Activated naive CD8-positive, alpha-beta T cell (primary cell): ENCODE data around the gene SMC4.
A peak's percentile ranks its signal among the peaks of the same experiment; 100 is the strongest.
"Not testable (repeated sequence)": the region's sequence is repeated elsewhere in the genome, so short reads cannot be mapped to it uniquely, and the experiment has no call there.

Experiments
- H3K27ac Mint-ChIP-seq: one replicate; pipeline ENCODE4 v1.8.0; 2021; ENCODE audit warnings: mixed read lengths
- H3K27me3 Mint-ChIP-seq: one replicate; pipeline ENCODE4 v1.8.0; 2021; ENCODE audit warnings: mixed read lengths
- H3K36me3 Mint-ChIP-seq: one replicate; pipeline ENCODE4 v1.8.0; 2021; ENCODE audit warnings: mixed read lengths
- H3K4me1 Mint-ChIP-seq: one replicate; pipeline ENCODE4 v1.8.0; 2021; ENCODE audit warnings: low read depth, mixed read lengths
- H3K4me3 Mint-ChIP-seq: one replicate; pipeline ENCODE4 v1.8.0; 2021; ENCODE audit warnings: mild to moderate bottlenecking, mixed read lengths
- H3K9me3 Mint-ChIP-seq: one replicate; pipeline ENCODE4 v1.8.0; 2021; ENCODE audit warnings: low read depth, mixed read lengths

Gene SMC4

DNA sequence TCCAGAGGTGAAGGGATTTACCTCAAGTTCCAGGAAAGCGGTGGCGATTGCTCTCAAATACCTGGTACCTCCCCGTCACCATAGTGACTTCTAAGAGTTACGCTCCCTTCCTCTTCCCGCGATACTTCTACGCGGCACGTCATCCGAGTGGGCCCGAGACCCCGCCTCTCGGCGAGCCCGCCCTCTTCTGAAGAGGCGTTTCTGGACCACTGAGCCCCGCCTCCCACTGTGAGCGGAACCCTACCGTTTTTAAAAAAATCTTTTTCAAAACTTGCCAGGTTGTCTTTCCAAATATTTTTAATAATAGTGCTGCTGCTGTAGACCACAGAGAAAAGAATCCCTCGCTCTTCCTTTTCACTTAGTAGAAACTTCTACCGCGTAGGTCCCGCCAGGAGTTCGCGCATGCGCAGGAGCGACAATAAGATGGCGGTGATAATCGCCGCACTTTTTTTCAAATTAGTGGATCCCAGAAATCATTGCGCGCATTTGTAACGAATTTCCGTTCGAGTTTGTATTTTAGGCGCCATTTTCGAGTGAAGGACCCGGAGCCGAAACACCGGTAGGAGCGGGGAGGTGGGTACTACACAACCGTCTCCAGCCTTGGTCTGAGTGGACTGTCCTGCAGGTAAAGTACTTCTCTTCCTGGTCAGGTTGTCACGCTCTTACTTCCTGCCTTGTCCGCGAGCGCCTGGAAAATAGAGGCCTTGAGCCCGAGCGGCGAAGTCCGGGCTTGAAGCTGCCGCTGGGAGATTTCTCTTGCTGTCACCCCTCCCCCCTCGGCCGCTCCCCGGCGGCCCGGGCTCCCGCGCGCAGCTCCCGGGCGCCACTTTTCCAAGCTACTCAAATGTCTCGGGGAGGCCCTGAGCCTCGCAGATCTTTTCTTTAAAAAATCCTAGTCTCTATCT, at the start of gene SMC4, which contains the start of gene IFT80:
Gene SMC4 (plus strand): TSS at position 526 of the 905 bp plus-strand sequence. CDS start 1,177 bp downstream, outside the sequence.
Gene IFT80 (minus strand): TSS at position 101 of the 905 bp plus-strand sequence. CDS start 14,625 bp downstream, outside the sequence.
- H3K27me3 Mint-ChIP-seq, result peaks cover 10% of the 10 kb centered on the region
- peaks cover 20% of the 10 kb centered on the region for H3K36me3 Mint-ChIP-seq
- H3K4me1 Mint-ChIP-seq, result peaks cover 52% of the 10 kb centered on the region
- no peaks in the 10 kb centered on the region for H3K9me3 Mint-ChIP-seq
- H3K27ac Mint-ChIP-seq, result peak within 1 kb of the TSS; percentile 97
- H3K4me3 Mint-ChIP-seq, result peak within 1 kb of the TSS; percentile 98

- Mint-ChIP-seq H3K27ac (no peak overlapping the region), H3K4me3 (no peak overlapping the region), H3K36me3 (peaks cover 22% of the 10 kb centered on the region), H3K27me3 (no peaks in the 10 kb centered on the region), H3K9me3 (no peaks in the 10 kb centered on the region), H3K4me1 (no peaks in the 10 kb centered on the region)
Observed at GRCh38 chr3:160355826-160356225, 43.6 kb upstream of the SMC4 start.

DNA sequence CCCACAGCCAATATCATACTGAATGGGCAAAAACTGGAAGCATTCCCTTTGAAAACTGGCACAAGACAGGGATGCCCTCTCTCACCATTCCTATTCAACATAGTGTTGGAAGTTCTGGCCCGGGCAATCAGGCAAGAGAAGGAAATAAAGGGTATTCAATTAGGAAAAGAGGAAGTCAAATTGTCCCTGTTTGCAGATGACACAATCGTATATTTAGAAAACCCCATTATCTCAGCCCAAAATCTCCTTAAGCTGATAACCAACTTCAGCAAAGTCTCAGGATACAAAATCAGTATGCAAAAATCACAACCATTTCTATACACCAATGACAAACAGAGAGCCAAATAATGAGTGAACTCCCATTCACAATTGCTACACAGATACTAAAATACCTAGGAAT, 36.6 kb upstream of the SMC4 start:
- H3K4me1 Mint-ChIP-seq, H3K4me3 Mint-ChIP-seq, H3K27me3 Mint-ChIP-seq, H3K9me3 Mint-ChIP-seq, H3K27ac Mint-ChIP-seq: not testable (repeated sequence)
- H3K36me3 Mint-ChIP-seq, result peaks cover 40% of the 10 kb centered on the region

- no peaks in the 10 kb centered on the region for H3K27me3 Mint-ChIP-seq
- no peak overlapping the region for H3K27ac Mint-ChIP-seq
- no peak overlapping the region for H3K4me3 Mint-ChIP-seq
- H3K9me3 Mint-ChIP-seq, result no peaks in the 10 kb centered on the region
- peaks cover 34% of the 10 kb centered on the region for H3K36me3 Mint-ChIP-seq
- peaks cover 27% of the 10 kb centered on the region for H3K4me1 Mint-ChIP-seq
Observed at GRCh38 chr3:160365869-160366522, 33.5 kb upstream of the SMC4 start.

- Mint-ChIP-seq H3K9me3 (no peaks in the 10 kb centered on the region), H3K4me1 (peaks cover 31% of the 10 kb centered on the region), H3K27me3 (no peaks in the 10 kb centered on the region), H3K36me3 (peaks cover 14% of the 10 kb centered on the region), H3K27ac (no peak overlapping the region), H3K4me3 (no peak overlapping the region)
Observed at GRCh38 chr3:160368804-160369203, 30.6 kb upstream of the SMC4 start.

DNA sequence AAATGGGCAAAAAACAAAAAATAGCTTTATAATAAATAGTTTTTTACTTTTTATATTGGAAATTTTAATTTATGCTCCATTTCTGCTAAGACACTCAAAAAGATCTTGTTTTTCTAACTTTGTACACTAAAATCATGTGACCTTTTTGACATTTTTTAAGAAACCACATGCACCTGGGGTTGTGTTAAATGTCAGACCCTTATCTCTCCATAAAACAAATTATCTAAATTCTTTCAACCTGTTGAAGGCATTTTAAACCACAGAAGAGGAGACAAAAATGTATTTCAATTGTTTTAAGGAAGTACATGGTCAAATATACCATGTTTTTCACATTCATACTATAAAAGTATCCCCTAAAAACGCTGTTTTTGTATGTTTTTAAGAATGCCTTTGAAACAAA, 29.7 kb upstream of the SMC4 start:
- peaks cover 32% of the 10 kb centered on the region for H3K4me1 Mint-ChIP-seq
- peak overlapping the region; percentile 84 for H3K27ac Mint-ChIP-seq
- no peaks in the 10 kb centered on the region for H3K27me3 Mint-ChIP-seq
- H3K4me3 Mint-ChIP-seq, result peak overlapping the region; percentile 61
- no peaks in the 10 kb centered on the region for H3K9me3 Mint-ChIP-seq
- H3K36me3 Mint-ChIP-seq, result peaks cover 15% of the 10 kb centered on the region

DNA sequence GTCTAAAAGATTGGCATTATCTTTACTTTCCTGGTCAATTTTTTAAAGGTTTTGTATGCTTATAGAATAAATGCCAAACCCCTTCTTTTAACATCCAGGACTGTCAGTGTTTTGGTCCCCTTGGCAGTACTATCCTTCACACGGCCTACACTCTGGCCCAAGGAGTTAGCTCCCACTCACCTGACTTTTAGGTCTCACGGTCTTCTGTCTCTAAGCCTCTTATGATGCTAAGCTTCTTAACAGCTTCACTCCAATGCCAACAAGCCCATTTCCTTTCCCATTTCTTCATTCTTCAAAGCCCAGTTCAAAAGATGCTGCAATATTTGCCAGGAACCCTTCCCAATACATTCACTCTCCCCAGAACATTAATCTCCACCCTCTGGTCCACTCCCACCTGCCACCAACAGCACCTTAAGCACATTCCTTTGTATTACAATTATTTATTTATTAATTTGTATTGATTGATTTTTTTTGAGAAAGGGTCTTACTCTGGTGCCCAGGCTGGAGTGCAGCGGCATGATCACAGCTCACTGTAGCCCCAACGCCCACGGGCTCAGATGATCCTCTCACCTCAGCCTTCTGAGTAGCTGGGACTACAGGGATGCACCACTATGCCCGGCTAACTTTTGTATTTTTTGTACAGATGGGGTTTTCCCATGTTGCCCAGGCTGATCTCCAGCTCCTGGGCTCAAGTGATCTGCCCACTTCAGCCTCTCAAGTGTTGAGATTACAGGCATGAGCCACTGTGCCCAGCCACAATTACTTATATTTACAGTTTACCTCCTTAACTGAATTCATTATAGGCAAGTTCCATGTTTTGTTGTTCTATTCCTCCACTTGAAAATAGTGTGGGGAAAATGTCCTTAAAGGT, 28.2 kb upstream of the SMC4 start:
- H3K4me3 Mint-ChIP-seq, result no peak overlapping the region
- peaks cover 13% of the 10 kb centered on the region for H3K36me3 Mint-ChIP-seq
- peaks cover 32% of the 10 kb centered on the region for H3K4me1 Mint-ChIP-seq
- H3K27ac Mint-ChIP-seq, result no peak overlapping the region
- H3K27me3 Mint-ChIP-seq, result no peaks in the 10 kb centered on the region
- H3K9me3 Mint-ChIP-seq, result no peaks in the 10 kb centered on the region

- Mint-ChIP-seq H3K27ac (no peak overlapping the region), H3K27me3 (no peaks in the 10 kb centered on the region), H3K9me3 (no peaks in the 10 kb centered on the region), H3K4me3 (no peak overlapping the region), H3K4me1 (peaks cover 32% of the 10 kb centered on the region), H3K36me3 (peaks cover 10% of the 10 kb centered on the region)
Observed at GRCh38 chr3:160372780-160373179, 26.7 kb upstream of the SMC4 start.

DNA sequence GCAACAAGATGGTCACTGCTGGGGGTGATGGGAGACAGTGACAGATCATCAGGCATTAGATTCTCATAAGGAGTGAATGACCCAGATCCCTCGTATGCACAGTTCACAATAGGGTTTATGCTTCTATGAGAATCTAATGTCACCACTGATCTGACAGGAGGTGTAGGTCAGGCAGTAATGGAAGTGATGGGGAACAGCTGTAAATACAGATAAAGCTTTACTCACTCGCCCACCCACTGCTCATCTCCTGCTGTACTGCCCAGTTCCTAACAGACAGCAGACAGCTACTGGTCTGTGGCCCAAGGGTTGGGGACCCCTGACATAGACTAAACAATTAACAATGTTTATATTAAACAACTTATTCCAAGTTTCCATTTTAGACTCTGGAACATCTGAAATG, 25.8 kb upstream of the SMC4 start:
- H3K4me1 Mint-ChIP-seq, result peaks cover 26% of the 10 kb centered on the region
- H3K36me3 Mint-ChIP-seq, result peaks cover 10% of the 10 kb centered on the region
- no peaks in the 10 kb centered on the region for H3K27me3 Mint-ChIP-seq
- no peak overlapping the region for H3K4me3 Mint-ChIP-seq
- H3K9me3 Mint-ChIP-seq, result no peaks in the 10 kb centered on the region
- H3K27ac Mint-ChIP-seq, result no peak overlapping the region

DNA sequence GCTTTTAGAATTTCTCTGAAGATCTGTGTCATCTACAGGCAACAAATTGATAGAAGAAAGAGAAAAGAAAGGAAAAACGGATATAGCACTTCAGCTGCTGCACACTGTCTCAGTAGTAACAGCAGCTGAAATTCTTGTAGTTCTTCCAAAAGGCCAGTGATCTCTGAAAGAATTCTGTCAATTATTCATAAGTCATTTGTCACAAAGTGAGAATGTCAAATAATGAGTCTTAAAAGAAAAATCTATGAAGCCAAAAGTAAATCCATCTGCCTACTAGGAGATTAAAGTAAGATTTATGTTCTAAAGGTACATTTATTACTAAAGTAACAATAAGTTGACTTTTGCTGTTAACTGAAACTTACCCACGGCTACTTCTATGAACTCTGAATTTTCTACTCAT, 25.0 kb upstream of the SMC4 start:
- Mint-ChIP-seq H3K4me3 (no peak overlapping the region), H3K36me3 (peaks cover 12% of the 10 kb centered on the region), H3K4me1 (peaks cover 23% of the 10 kb centered on the region), H3K27ac (no peak overlapping the region), H3K27me3 (no peaks in the 10 kb centered on the region), H3K9me3 (no peaks in the 10 kb centered on the region)

GRCh38 chr3:160374925-160375324, 24.5 kb upstream of the SMC4 start:
- Mint-ChIP-seq H3K9me3 (no peaks in the 10 kb centered on the region), H3K27me3 (no peaks in the 10 kb centered on the region), H3K27ac (no peak overlapping the region), H3K4me3 (no peak overlapping the region), H3K4me1 (peaks cover 20% of the 10 kb centered on the region), H3K36me3 (peaks cover 10% of the 10 kb centered on the region)

GRCh38 chr3:160376681-160377080, 22.8 kb upstream of the SMC4 start:
- Mint-ChIP-seq H3K9me3 (no peaks in the 10 kb centered on the region), H3K36me3 (peaks cover 14% of the 10 kb centered on the region), H3K4me1 (peaks cover 5% of the 10 kb centered on the region), H3K27ac (no peak overlapping the region), H3K27me3 (no peaks in the 10 kb centered on the region), H3K4me3 (no peak overlapping the region)

DNA sequence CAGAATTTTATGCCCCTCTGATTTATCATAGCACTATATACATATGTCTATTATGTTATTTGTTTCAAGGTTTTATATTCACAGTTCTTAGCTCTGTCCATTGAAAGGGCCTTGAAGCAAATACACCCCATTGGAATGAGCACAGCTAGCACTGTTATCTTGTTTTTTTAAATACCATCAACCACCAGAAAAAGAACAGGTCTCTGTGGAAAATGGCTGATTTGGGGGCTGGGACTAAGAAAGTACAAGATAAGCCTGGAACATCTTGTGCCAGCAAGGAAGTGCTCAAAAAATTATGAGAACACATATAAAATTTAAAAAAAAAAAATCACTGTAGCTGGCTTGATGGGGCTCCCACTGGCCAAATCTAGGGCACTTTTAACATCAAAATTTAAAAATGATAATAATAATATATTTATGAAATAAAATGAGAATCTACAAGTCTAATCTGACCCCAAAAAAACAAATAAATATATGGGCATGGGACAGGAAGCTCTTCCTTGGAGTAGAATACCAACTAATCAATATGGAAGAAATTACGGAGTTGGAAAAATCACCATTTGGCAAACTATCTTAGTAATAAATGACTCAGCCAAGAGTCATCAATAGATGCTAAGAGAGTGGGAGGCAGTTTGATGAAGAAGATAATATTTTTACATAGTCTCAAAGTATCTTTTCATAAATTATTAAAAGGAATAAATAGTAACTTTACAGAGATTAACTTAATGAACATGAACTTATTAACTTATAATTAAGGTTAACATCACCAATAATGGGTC, 20.9 kb upstream of the SMC4 start:
- Mint-ChIP-seq H3K4me3 (no peak overlapping the region), H3K27me3 (no peaks in the 10 kb centered on the region), H3K36me3 (peaks cover 19% of the 10 kb centered on the region), H3K4me1 (peaks cover 5% of the 10 kb centered on the region), H3K27ac (no peak overlapping the region), H3K9me3 (no peaks in the 10 kb centered on the region)

DNA sequence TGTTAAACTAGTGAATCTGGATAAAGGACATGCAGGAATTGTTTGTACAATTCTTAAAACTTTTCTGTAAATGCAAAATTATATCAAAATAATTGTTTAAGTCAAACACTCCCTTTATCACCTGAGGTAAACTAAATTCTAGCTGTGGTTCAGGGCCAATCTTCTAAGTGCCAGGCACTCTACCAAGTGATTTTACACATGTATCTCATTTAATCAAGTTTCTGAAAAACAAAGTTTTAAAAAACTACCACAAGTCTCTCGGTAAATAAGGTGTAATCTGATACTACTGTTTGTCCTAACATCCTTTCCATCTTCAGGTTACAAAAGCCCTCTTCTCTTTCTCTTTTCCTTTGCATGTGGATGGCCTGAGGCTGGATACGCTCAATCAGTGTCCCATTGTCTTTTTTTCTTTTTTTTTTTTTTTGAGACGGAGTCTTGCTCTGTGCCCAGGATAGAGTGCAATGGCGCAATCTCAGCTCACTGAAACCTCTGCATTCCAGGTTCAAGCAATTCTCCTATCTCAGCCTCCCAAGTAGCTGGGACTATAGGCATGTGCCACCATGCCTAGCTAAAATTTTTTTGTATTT, 19.7 kb upstream of the SMC4 start:
- Mint-ChIP-seq H3K27ac (no peak overlapping the region), H3K36me3 (peaks cover 15% of the 10 kb centered on the region), H3K27me3 (no peaks in the 10 kb centered on the region), H3K4me3 (no peak overlapping the region), H3K9me3 (no peaks in the 10 kb centered on the region), H3K4me1 (peaks cover 5% of the 10 kb centered on the region)
